Measurements from ENCODE around the gene FAM234A.

FAM234A gene

DNA sequence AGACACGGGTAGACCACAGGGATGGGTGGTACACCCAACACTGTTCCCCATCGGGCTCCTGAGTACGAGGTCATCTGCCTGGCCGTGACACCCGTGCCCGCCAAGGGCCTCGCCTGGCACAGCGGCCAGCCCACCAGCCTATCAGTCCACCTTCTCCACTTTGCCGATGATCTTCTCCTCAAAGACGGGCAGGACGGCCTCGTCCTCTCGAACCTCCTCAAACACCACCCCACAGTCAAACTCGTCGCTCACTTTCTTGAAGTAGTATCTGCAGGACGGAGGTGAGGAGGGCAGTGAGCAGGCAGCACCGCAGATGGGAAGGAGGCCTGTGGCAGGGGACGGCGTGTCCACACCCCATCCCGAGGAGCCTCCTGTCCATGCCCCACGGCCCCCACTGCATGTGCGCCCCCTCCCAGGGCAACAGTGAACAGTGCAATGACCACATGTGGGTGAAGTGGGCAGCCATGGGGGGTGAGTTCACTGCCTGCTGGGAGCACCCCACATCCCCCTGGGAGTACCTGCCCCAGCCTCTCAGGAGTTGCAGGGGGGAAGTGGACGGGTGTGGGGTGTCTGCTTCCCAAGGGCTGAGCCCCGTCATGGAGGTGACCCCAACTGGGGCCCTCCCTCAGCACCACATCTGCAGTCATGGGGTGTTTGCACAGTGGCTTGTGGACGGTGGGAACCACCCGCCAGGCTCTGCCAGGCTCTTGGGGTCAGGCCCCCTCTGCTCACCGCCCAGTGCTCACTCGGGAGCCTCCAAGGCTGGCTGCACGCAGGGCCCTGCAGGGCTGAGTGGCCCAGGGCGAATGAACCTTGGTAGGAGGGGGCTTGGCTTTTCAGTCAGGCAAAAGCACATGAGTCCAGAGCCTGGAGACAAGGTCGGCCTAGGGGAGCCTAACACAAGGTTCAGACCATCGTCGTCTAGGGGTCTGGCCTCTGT is 53.6 kb downstream of the FAM234A start:
- no peak for DNase-seq (ENCODE audit: insufficient read length)
- TF ChIP-seq POLR2AphosphoS5 (IDR thresholded peaks at IDR 0.05; ENCODE audit: low read depth, low read length) (no peak), TAF1 (IDR thresholded peaks at IDR 0.05; ENCODE audit: borderline replicate concordance, low read depth, low read length) (no peak), POLR2A (IDR thresholded peaks at IDR 0.05; ENCODE audit: low read depth, low read length) (no peak)
- FAIRE-seq: no peak

DNA sequence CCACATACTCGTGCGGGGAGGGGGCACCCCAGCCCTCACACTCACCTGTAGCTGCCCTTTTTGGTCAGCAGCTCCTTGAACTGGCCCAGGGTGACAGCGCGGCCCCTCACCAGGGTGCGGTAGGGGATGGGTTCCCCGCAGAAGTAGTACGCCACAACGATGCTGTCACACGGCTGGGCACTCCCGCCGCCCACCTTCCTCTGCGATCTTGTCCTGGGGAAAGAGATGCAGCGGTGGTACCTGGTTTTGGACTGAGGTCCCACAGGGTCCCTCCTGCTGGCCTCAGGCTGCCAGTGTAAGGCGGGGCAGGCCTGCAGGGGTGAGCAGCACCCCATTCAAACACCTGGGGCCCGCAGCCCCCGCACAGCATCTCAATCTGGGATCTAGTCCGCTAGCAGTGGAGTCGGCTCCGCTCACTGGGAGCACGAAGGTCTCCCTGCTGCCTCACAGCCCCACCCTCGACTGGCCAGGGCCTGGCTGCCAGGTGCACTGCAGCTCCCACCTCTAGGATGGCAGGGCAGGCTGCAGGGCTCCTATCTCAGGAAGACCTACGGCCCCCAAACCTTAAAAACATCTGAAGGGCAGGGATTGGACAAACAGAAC is 54.9 kb downstream of the FAM234A start:
- TF ChIP-seq POLR2AphosphoS5 (IDR thresholded peaks at IDR 0.05; ENCODE audit: low read depth, low read length) (no peak), POLR2A (IDR thresholded peaks at IDR 0.05; ENCODE audit: low read depth, low read length) (no peak), TAF1 (IDR thresholded peaks at IDR 0.05; ENCODE audit: borderline replicate concordance, low read depth, low read length) (no peak)
- no peak for FAIRE-seq
- DNase-seq (ENCODE audit: insufficient read length): no peak

DNA sequence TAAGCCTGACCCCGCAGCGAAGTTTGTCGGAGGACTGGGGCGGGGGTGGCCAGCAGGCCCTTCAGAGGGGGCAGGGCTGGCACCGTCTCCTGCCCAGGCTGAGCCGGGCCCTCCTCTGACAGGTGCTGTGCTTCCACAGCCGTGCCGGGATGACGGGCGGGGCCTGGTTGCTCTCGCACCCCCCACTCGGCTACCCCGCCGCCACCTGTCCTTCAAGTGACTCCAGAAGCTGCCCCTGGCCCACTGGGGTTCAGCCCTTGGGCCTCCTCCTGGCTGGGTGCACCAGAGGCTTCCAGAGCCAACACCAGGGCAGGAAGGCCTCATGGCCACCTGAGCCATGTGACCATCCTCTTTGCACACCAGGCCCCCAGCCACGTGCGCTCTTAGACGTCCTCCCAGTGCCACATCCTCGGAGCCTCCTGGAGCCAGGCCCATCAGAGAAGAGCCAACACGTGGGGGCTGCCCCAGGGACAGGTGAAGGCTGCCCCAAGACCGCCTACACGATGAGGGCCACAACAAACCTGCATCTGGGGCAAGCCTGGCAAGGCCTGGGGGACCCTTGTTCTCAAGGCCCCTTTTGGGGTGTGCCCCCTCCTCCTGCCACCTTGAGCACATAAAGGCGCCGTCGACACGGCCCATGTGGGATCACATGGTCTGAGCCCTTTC is 55.5 kb downstream of the FAM234A start:
- no peak for FAIRE-seq
- no peak for DNase-seq (ENCODE audit: insufficient read length)
- no peak for TF ChIP-seq TAF1 (IDR thresholded peaks at IDR 0.05; ENCODE audit: borderline replicate concordance, low read depth, low read length)
- TF ChIP-seq POLR2A (IDR thresholded peaks at IDR 0.05; ENCODE audit: low read depth, low read length): no peak
- no peak for TF ChIP-seq POLR2AphosphoS5 (IDR thresholded peaks at IDR 0.05; ENCODE audit: low read depth, low read length)

DNA sequence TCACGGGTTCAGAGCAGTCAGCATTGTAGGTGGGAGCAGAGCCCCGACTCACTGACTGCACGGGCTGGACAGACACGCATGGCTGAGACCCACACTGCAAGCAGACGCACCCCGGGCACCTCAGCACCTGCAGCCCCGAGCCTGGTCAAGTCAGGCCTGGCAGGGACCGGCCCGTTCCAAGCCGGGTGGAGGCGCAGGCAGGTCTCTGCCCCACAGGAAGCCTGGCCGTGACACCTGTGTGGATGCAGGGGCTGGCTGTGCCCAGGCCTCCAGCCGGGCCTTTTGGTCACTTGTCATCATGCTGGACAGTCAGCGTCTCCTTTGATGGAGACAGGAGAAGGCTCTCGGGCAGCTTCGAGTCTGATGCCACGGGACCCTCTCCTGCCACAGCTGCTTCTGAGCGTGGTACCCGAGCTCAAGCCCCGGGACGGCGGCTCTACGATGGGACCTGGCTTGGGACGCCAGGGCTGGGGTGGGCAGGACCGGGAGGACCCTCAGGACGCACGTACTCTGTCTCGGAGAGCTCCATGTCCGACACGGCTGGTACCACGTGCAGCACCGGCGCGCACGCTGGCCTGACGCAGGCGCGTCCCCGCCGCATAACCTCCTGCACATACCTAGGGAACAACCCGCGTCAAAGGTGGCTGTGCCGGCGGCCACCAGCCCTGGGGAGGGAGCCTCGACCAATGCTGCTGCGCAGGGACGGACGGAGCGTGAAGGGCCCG is 56.2 kb downstream of the FAM234A start:
- DNase-seq (ENCODE audit: insufficient read length) (no peak), FAIRE-seq (no peak)
- TF ChIP-seq POLR2AphosphoS5 (IDR thresholded peaks at IDR 0.05; ENCODE audit: low read depth, low read length): no peak
- TF ChIP-seq TAF1 (IDR thresholded peaks at IDR 0.05; ENCODE audit: borderline replicate concordance, low read depth, low read length): no peak
- TF ChIP-seq POLR2A (IDR thresholded peaks at IDR 0.05; ENCODE audit: low read depth, low read length): no peak

DNA sequence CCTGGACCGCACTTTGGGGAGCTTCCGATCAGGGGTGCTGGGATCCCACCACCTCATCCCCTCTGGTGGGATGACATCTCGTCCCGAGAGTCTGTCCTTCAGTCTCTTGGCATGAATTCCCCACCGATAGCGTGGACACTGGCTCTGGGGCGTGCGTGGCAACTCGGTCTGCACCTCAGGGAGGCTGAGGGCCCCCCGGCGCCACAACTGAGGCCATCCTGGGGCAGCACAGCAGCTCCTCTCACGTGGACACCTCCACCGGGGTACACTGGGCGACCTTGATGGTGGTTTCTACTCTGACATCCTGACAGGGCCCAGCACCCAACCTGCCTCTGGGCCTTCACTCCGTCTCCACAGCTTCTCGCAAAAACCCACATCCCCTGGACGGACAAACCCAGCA is 56.9 kb downstream of the FAM234A start:
- TF ChIP-seq POLR2A (IDR thresholded peaks at IDR 0.05; ENCODE audit: low read depth, low read length) (no peak), POLR2AphosphoS5 (IDR thresholded peaks at IDR 0.05; ENCODE audit: low read depth, low read length) (no peak), TAF1 (IDR thresholded peaks at IDR 0.05; ENCODE audit: borderline replicate concordance, low read depth, low read length) (no peak)
- FAIRE-seq (no peak), DNase-seq (ENCODE audit: insufficient read length) (no peak)

DNA sequence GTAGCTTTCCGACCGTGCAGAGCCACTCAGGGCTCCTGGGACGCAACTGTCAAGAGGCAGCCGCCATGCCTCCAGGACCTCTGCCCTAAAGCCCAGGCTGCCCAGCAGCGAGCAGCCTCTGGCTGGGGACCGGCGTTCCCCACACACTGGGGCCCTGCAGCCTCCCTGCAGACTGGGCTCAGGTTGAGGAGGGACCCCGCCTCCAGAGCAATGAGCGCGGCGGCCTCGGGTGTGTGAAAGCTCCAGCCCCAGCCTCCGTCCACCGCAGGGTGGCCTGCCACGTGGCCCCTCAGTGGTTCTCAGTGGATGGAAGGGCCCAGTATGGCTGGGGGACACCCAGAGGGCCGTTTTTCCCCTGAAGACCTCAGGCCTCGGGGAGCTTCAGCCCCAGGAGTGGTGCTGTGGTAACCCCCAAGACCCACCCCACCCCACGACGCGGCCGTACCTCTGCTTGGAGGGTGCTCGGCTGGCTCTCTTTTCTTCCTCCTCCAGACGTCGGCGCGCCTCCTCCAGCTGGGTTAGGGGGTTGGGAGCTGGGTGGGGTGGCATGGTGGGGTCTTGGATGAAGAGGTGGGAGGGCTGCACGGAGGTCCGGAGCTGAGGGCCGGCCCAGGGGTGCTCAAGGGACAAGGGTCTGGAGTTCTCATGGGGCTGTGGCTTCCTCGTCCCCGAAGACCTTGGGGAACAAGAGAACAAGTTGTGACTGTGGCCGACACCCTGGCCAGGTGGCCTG is 58.6 kb downstream of the FAM234A start:
- TF ChIP-seq TAF1 (IDR thresholded peaks at IDR 0.05; ENCODE audit: borderline replicate concordance, low read depth, low read length) (no peak), POLR2A (IDR thresholded peaks at IDR 0.05; ENCODE audit: low read depth, low read length) (no peak), POLR2AphosphoS5 (IDR thresholded peaks at IDR 0.05; ENCODE audit: low read depth, low read length) (no peak)
- DNase-seq (ENCODE audit: insufficient read length) (no peak), FAIRE-seq (no peak)

DNA sequence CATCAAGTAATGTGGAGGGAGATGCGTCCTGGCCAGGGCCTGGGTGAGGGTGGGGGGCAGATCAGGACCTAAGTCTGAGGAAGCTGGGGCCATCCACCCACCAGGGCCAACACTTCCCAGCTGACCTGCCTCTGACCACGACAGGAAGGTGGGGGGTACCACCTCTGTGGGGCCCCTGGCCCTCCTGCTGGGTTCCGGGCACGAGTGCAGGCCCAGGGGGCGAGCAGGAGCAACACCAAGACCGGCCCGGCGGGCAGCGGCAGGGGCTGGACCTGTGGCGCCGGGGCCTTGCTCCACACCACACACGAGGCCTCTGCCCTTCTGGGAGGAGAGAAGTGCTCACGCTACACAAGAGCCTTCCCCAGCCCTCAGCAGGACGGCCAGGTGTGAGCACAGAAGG is 61.7 kb downstream of the FAM234A start:
- TF ChIP-seq TAF1 (IDR thresholded peaks at IDR 0.05; ENCODE audit: borderline replicate concordance, low read depth, low read length) (no peak), POLR2AphosphoS5 (IDR thresholded peaks at IDR 0.05; ENCODE audit: low read depth, low read length) (no peak), POLR2A (IDR thresholded peaks at IDR 0.05; ENCODE audit: low read depth, low read length) (no peak)
- FAIRE-seq (no peak), DNase-seq (ENCODE audit: insufficient read length) (no peak)

DNA sequence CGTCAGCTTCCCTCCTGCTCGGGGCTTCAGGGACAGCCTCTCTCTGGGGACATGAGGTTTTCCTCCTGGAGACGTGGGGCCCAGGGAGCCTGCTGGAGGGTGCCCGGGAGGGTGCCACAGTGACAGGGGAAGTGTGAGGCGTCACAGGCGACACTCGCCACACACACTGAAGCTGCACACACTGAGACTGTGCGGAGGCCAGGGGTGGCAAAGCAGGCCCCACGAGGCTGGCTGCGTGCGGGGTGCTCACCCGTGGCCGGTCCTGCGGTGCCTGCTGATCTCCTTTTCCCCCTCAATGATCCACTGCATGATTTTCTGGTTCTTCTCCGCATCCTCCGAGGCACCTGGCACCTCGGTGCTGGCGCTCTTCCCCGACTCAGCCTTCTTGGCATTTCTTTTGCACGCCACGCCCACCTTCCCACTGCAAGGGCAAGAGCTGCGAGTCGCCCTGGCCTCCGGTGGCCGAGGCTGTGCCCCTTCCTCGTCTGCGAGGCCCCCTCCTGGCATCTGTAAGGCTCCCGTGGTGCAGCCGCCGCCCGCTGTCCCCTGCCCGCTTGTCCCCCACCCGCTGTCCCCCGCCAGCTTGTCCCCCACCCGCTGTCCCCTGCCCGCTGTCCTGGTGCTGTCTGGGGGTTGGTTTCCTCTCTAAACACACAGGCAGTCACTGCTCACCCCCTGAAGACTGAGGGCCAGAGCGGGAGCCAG is 62.3 kb downstream of the FAM234A start:
- FAIRE-seq (no peak), DNase-seq (ENCODE audit: insufficient read length) (no peak)
- no peak for TF ChIP-seq POLR2A (IDR thresholded peaks at IDR 0.05; ENCODE audit: low read depth, low read length)
- TF ChIP-seq TAF1 (IDR thresholded peaks at IDR 0.05; ENCODE audit: borderline replicate concordance, low read depth, low read length): no peak
- no peak for TF ChIP-seq POLR2AphosphoS5 (IDR thresholded peaks at IDR 0.05; ENCODE audit: low read depth, low read length)

DNA sequence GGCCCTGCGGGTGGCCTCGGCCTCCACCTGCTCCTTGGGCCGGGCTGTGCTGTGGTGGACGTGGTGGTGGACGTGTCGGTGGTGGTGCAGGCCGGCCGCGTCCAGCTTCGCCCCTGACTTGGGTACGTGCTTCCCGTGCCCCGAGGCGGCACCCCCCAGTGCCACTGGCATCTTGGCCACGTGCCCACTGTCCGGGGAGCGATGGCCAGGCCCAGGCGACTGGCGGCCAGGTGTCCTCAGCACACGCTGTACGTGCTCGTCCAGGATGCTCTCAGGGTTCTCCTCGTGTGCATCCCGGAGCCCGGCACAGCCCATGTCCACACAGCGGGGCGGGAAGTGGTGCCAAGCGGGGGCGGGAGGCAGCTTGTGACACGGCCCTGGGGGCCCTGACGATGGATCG is 63.2 kb downstream of the FAM234A start:
- no peak for DNase-seq (ENCODE audit: insufficient read length)
- TF ChIP-seq POLR2AphosphoS5 (IDR thresholded peaks at IDR 0.05; ENCODE audit: low read depth, low read length): no peak
- TF ChIP-seq TAF1 (IDR thresholded peaks at IDR 0.05; ENCODE audit: borderline replicate concordance, low read depth, low read length): no peak
- TF ChIP-seq POLR2A (IDR thresholded peaks at IDR 0.05; ENCODE audit: low read depth, low read length): no peak
- FAIRE-seq: no peak

DNA sequence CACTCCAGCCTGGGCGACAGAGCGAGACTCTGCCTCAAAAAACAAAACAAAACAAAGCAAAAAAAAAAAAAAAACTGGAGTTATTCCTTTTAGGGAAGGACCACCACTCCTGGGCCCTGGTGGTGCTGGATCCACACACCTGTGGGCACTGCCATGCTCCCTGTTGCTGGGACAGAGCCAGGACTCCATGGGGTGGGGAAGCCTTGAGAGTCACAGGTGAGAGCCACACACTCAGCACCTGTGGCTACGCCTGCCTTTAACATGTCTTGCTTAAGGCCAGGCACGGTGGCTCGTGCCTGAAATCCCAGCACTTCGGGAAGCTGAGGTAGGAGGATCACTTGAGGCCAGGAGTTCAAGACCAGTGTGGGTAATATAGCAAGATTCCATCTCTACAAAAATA is 66.6 kb downstream of the FAM234A start:
- no peak for TF ChIP-seq POLR2A (IDR thresholded peaks at IDR 0.05; ENCODE audit: low read depth, low read length)
- TF ChIP-seq TAF1 (IDR thresholded peaks at IDR 0.05; ENCODE audit: borderline replicate concordance, low read depth, low read length): no peak
- TF ChIP-seq POLR2AphosphoS5 (IDR thresholded peaks at IDR 0.05; ENCODE audit: low read depth, low read length): no peak
- FAIRE-seq (no peak), DNase-seq (ENCODE audit: insufficient read length) (no peak)
